ENCODE results near the gene EXO1.
"Not testable (repeated sequence)": the region's sequence is repeated elsewhere in the genome, so short reads cannot be mapped to it uniquely, and the experiment has no call there.

Gene EXO1

DNA sequence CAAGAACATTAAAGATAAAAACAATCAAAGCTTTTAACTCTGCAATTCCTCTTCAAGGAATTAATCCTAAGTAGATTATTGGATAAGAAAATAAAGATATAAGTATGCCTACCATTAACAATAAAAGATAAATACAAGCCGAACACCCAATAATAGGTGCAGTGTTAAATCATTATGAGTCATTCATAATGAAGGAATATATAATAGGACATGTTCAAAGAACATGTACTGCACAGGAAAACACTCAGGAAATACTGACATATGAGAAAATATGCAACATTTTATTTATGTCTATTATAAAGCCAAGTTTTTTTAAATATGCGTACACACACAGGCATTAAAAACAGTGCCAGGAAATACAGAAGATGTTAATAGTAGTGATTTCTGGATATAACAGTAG is 11.1 kb upstream of the EXO1 start:
- DNase-seq (ENCODE audit: low read depth in 3 of 3) = no peak

DNA sequence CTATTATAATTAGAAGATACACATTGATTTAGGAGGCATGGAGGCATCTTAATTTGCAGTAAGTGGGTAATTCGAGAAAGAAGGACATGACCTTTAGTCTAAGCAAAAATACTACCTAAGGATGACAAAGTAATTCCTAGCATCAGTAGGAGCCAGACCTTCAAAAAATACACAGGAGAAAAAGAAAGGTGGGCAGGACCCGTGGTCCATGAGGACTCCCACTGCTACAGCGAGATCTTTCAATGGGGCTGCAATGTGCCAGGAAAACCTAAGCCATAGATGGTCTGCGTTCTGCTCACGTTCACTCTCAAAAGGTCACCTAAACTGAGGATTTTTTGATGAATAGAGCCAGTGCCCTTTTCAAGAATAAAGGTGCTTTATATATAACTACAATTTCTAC is 10.6 kb upstream of the EXO1 start:
- no peak for DNase-seq (ENCODE audit: low read depth in 3 of 3)

DNA sequence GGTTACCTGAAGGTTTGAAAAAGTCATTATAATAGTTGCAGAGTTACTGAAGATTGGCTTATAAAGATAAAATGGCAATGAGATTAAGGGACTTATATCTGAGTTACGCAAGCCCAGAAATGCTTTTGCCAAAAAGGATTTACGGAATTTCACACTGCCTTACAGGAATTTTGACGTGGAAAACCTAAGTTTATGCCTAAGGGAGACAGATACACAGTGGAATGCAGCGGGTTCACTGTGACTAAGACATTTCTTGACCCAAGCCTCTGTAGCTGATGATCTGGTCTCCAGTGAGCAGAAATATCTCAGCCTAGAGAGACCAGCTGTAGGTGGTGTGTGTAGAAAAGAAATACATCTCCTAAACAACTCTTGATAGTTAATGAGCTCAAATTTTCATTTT is 10.1 kb upstream of the EXO1 start:
- no peak for DNase-seq (ENCODE audit: low read depth in 3 of 3)

DNA sequence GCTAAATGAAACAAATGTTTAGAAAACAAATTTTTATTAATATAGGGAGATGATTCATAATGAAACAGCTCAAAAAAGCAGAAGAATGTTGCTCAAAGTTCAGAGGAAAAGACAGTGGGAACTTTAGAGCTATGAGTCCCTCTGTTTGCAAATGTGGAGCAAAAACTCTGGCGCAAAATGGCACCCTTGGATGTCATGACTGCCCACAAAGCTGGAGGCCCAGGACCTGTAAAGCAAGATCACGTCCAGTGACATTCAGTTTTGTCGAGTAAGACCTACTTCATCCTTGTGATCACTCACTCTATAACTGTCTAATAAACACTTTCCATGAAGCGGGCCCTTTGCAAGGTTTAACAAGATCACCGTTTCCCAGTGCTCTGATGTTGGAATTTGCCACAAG is 9.1 kb upstream of the EXO1 start:
- no peak for DNase-seq (ENCODE audit: low read depth in 3 of 3)

DNA sequence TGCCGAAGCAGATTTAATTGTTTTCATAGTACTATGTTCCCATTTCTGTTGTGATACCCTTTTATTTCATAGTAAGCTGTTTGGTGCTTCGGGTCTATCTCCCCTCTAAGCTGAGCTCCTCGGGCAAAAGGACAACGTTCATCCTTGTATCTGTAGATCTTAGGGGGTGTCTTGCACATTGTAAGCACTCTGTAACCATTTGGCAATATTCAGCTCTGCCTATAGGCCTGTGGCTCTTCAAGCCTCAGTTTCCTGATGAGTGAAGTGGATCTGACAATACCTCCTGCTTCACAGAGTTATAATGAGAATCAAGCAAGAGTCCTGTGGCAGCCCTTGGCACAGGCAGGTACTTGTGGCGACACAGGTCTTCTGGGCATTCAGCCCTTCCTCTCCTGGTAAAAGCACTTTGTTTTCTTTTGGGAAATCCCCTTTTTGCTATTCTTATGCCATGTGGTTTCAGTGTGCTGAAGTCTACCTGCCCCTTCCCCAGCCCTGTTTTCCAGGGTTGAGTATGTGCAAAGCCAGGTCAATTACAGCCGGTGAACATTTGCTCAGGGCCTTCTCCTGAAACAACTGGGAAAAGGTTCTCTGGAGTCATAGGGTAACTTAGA is 8.5 kb upstream of the EXO1 start:
- no peak for DNase-seq (ENCODE audit: low read depth in 3 of 3)

DNA sequence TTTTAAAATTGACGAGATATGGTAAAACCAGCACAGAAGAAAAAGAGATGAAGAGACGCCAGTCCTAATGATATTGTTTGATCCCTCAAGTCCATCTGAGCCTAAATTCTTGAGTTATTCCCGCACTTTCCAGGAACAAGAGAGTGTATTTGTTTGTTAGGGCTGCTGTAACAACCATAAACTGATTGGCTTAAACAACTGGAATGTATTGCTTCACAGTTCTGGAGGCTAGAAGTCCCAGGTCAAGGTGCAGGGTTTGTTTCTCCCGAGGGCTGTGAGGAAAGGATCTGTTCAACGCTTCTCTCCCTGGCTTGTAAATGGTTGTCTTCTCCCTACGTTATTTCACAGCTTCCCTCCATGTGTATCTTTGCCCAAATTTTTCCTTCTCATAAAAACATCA is 7.8 kb upstream of the EXO1 start:
- DNase-seq (ENCODE audit: low read depth in 3 of 3) = no peak

DNA sequence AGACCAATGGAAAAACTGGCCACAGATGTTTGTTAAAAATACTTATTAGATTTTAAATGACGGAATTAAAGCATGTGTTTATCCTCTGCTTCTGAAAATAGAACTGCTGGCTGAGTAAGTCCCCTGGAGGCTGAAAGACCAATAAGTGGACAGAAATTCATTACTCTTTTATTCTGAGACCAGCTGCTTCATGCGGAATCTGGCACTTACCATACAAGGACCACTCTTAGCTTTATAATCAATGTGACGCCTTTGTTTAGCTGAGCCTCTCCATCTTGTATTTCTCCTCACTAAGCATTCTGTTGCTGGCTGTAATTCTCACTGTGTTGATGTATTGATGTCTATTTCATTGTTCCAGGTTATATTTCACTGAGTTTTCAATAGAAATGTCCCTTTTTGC is 6.3 kb upstream of the EXO1 start:
- DNase-seq (ENCODE audit: low read depth in 3 of 3) = no peak

DNA sequence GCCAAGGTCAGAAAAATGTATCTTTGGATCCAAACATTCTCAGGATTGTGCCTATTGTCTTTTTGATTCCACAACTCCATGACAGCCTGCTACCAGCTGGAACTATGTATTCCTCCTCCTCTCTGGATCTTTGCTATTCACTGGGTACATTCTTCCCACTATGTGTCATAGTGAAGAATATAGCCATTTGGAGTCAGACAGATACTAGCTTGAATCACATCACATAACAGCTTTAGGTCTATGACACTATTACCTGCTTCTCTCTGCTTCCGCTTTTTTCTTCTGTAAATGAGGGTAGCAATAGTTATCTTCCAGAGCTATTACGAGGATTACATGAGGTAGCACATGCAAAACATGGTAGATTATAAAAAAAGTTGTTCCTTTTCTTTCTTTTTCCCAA is 5.4 kb upstream of the EXO1 start:
- no peak for DNase-seq (ENCODE audit: low read depth in 3 of 3)

DNA sequence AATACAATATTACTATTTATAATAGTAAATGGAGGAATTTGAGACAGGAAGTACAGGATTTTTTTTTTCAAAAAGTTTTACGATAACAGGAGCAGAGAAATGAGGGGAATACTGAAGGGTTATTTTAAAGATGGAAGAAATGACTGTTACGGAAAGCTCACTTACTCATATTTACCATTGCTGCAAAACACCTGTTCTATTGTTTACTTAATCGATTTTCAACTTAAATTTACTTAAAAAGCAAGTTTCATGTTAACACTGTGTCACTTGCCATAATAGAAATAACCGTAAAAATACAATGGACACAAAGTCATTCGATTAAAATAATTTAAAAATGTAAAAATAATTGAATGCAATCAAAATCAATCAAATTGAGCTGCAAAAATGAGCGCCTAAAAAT is 3.4 kb upstream of the EXO1 start:
- no peak for DNase-seq (ENCODE audit: low read depth in 3 of 3)

DNA sequence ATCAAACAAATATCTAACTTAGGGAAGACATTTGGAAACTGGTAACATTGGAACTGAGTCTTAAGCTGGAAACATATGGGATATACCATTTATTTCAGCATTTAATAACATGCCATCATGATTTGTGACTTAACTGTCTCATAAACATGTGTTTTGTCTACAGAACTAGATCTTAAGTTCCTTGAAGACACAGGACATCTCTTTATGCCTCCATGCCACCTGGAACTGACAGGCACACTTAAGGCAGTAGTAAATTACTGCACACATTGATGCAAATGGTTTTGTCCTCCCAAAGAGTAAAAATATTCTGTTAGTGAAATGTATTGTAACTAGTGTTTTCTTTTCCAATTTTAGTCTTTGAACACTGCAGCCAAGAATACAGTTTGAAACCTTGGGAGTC is 1.6 kb upstream of the EXO1 start:
- no peak for DNase-seq (ENCODE audit: low read depth in 3 of 3)

DNA sequence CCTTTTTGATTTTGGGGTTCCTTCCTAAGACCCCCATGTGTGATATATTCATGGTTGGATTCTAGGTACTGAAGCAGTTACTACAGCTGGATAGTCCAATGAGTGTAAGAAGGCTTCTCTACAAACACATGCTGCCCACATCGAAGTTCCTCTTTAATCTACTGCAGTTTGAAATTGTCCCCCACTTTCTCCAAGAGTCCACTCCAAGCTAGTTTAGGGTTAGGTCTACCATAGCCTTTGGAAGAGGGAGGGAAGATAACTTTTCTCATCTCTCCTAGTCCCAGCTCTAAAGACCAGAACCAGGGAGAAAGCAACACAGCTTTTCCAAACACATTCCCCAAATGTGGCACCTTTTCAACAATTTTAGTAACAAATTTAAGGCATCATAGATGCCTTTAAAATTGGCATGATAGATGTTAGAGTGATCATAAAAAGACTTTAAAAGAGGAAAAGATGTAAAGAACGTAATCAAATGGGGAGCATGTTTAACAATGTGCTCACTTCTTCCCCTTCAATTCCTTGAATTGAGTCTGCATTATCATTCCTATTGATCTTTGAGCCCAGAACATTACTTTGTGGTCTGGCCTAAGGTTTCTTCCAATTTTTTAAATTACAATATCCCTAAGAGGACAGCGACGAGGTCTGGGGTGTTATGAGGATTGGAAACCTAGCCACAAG is 1.0 kb upstream of the EXO1 start:
- no peak for DNase-seq (ENCODE audit: low read depth in 3 of 3)

DNA sequence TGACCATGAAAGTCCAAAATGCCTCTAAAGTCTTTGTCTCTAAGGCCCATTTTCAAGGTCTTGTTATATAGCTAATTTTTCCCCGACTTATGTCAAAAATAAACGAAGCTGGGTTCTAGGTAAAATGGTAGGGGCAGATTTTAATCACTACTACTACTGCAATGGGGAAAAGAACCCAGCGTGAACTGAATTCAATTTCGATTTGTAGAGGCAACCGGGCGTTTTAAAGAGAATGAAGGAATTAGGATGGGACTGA is 536 bp upstream of the EXO1 start:
- no peak for DNase-seq (ENCODE audit: low read depth in 3 of 3)

DNA sequence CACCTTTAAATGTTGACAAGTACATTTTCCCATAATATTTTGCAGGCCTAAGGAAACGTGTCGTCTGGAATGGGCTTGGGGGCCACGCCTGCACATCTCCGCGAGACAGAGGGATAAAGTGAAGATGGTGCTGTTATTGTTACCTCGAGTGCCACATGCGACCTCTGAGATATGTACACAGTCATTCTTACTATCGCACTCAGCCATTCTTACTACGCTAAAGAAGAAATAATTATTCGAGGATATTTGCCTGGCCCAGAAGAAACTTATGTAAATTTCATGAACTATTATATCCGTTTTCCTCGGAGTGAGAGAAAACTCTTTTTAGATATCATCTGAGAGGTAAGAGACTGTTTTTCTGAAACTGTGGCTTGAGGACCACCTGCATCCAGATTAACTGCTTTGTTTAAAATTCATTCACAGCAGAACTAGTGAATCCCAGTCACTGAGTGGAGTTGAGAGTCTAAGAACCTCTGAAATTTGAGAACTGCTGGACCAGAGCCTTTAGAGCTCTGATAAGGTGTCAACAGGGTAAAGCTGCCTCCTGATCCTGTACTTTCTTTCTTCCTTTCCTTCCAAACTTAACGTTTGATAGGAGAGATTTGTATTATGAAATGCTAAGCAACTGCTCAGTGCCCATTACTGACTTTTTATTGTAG is 811 bp downstream of the EXO1 start:
- no peak for DNase-seq (ENCODE audit: low read depth in 3 of 3)

DNA sequence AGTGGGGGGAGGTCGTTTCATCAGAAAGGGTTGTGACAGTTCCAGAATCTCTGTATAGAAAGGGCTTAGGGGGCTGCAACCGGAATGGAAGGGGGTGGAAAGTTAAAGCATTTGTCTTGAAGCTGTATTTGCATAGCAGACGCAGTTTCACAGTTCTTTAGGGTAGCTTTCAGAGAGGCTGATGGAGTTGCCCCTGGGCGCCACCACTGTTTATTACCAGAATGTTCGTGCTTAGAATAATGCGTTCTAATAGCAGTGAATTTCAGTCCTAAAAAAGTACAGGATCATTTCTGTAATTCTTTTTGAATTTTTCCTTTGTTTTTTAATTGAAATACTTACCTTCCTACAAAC is 1.3 kb downstream of the EXO1 start:
- DNase-seq (ENCODE audit: low read depth in 3 of 3) = no peak

DNA sequence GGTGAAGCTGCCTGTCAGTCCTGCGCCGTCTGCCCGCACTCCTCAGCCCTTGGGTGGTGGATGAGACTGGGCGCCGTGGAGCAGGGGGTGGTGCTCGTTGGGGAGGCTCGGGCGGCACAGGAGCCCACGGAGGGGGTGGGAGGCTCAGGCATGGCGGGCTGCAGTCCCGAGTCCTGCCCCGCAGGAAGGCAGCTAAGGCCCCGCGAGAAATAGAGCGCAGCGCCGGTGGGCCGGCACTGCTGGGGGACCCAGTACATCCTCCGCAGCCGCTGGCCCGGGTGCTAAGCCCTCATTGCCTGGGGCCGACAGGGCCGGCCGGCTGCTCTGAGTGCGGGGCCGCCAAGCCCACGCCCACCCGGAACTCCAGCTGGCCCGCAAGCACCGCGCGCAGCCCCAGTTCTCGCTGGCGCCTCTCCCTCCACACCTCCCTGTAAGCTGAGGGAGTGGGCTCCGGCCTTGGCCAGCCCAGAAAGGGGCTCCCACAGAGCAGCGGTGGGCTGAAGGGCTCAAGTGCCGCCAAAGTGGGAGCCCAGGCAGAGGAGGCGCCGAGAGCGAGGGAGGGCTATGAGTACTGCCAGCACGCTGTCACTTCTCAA is 7.6 kb downstream of the EXO1 start:
- not testable (repeated sequence) for DNase-seq (ENCODE audit: low read depth in 3 of 3)

DNA sequence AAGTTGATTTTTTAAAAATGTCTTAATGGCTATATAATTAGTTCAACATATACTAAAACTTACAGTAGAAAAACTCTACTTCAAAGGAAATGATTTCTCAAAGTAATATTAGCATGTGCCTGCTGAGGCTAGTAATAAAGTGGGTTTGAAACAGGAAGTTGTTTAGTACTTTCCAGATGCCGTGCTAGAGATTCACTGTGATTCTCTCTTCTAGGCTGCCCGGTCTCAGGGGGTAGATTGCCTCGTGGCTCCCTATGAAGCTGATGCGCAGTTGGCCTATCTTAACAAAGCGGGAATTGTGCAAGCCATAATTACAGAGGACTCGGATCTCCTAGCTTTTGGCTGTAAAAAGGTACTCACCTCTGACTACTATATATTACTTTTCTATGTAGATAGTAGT is 9.1 kb downstream of the EXO1 start:
- DNase-seq (ENCODE audit: low read depth in 3 of 3) = no peak

DNA sequence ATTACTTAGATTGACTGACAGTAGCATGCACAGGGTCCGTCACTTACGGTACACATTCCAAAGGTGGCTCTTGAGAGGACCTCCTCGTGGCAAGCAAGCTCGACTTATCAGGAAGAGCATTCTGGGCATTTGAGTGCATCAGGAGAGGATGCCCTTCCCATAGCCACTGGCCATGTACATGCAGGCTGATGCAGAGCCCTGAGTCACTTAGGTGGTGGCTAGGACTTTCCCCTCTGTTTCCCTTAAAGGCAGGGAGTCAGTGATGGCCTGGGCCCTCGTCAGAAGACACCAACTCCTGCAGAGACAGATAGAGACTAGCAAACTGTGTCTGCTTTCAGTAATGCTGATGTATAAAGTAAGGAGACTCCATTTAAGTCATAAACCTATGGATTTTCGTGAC is 12.9 kb downstream of the EXO1 start:
- DNase-seq (ENCODE audit: low read depth in 3 of 3) = no peak

DNA sequence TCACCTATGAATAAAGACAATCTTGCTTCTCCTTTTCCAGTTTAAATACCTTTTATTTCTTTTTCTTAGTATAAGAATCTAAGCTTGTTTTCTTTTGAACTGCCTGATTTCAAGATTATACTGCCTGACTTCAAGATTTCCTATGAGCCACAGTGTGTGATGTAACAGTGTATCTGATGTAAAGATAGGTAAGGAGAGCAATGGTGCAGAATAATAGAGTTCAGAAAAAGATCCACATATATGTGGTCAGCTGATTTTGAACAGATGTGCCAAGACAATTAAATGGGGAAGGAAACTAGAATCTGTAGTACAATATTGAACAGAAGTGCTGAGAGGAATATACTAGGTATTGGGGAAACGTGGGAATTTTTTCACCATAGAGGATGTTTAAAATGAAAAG is 21.0 kb downstream of the EXO1 start:
- no peak for DNase-seq (ENCODE audit: low read depth in 3 of 3)

DNA sequence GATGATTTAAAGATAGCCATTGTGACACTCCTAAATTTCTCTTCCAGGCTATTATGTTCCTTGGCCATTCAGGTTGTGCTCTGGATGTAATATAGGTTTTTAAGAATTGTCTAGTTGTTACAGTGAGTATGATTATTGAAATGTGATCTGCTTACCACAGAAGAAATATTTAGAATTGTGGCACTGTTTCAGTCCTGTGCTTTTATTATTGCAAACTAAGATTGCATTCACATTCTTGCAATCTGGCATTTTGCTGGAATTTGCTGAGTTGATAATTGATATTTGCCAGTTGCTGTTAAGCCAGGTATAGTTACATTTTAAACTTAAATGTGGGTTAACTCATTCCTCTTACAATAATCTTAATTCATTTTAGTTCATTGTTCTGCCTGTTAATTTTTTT is 22.3 kb downstream of the EXO1 start:
- DNase-seq (ENCODE audit: low read depth in 3 of 3) = no peak

DNA sequence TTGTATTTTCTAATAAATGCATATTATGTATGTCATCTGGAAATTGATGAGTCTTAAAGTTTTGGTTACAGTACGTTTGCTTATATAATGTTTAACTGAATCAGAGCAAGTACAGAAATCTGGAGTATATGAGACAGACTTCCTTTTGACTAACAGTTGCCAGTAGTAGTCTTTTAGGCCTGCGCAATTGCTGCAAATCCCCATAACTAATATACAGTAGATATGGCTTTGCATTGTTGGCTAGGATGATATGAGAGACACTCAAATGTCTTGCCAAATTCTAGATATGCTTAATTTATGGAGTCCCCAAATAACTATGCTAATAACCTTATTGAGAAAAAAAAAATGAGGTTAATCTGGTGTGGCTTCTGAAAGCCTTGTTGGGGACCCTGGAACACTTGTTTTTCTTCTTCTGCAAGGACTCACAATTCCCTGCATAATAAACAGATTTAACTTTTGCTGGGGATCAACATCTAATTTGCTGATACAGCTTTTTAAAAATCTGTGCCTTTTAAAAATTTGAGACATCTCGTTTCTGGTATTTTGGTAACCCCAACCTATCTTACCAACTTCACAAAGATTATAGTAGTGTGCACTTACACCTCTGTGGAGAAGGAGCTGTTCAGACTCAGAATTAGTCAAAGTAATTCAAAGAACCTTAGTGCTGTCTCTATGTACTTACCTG is 22.9 kb downstream of the EXO1 start:
- no peak for DNase-seq (ENCODE audit: low read depth in 3 of 3)

DNA sequence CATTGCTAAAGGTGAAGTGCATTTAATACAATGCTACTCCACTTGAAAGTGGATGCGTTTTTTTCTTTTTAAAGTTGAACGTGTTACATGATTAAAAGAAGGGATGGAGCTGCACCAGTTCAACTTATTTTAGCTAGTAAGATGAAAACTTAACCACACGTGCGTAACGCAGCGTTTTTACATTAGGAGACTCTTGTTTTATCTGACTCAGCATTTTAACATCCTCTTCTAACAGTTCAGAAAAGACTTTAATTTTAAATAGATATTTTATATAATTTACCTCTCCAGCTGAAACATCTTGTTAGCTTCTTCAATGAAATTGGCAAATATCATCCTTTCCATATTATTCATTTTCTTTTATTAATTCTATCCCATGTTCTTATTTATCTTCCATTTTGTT is 33.4 kb downstream of the EXO1 start:
- no peak for DNase-seq (ENCODE audit: low read depth in 3 of 3)

DNA sequence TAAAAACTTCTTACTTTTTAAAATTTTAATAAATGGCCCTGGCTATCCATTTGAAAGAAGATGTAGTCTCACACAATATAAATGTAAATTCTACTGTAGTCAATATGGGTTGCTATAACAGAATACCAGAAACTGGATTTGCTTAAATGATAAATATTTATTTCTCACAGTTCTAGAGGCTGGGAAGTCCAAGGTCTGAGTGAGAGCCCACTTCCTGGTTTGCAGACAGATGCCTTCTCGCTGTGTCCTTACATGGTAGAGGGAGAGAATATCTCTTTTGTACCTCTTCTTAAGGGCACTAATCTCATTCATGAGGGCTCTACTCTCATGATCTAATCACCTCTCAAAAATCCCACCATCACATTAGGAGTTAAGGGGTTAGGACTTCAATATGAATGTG is 35.2 kb downstream of the EXO1 start:
- DNase-seq (ENCODE audit: low read depth in 3 of 3) = no peak

DNA sequence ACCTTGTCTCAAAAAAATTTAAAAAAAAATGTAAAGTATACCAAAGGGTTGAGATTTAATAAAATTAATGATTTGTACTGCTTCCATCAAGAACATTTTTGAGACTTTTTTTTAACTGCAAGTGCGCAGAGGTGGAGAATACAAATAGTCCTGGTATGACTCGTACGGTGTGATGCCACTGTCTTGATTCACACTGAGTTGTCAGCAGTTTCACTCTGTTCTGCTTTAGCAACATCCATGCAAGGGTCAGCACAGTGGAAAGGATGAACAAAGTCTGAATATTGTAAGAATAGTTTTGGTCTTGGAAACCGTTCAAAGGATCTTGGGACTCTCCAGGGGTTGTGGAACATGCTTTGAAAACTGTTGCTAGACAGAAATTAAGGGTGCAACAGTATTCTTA is 40.2 kb downstream of the EXO1 start:
- DNase-seq (ENCODE audit: low read depth in 3 of 3) = no peak

All from stimulated activated CD4-positive, alpha-beta T cell treated with anti-CD3 and anti-CD28 coated beads, TNF-alpha, amount 100 ng/mL, for 24 hours (primary cell).